ENCODE results near the gene NOTUM.
"Not testable (repeated sequence)": the region's sequence is repeated elsewhere in the genome, so short reads cannot be mapped to it uniquely, and the experiment has no call there.

Gene NOTUM

GRCh38 chr17:81996757-81997441 is 35.9 kb upstream of the NOTUM start:
- DNase-seq (ENCODE audit: low read depth in 4 of 4, low spot score in 1 of 4), result no peak

GRCh38 chr17:81996232-81996756 is 35.3 kb upstream of the NOTUM start:
- DNase-seq (ENCODE audit: low read depth in 4 of 4, low spot score in 1 of 4), result no peak

- DNase-seq (ENCODE audit: low read depth in 4 of 4, low spot score in 1 of 4), result no peak
These were observed 34.7 kb upstream of the NOTUM start for GRCh38 chr17:81995463-81996231.

GRCh38 chr17:81994593-81995462 is 33.8 kb upstream of the NOTUM start:
- DNase-seq (ENCODE audit: low read depth in 4 of 4, low spot score in 1 of 4), result no peak

GRCh38 chr17:81993729-81994592 is 33.0 kb upstream of the NOTUM start:
- no peak for DNase-seq (ENCODE audit: low read depth in 4 of 4, low spot score in 1 of 4)

GRCh38 chr17:81992306-81993102 is 31.5 kb upstream of the NOTUM start:
- DNase-seq (ENCODE audit: low read depth in 4 of 4, low spot score in 1 of 4), result no peak

- DNase-seq (ENCODE audit: low read depth in 4 of 4, low spot score in 1 of 4), result no peak
These were observed 30.8 kb upstream of the NOTUM start for GRCh38 chr17:81991684-81992305.

- DNase-seq (ENCODE audit: low read depth in 4 of 4, low spot score in 1 of 4), result no peak
These were observed 30.1 kb upstream of the NOTUM start for GRCh38 chr17:81990836-81991683.

GRCh38 chr17:81987161-81987770 is 26.3 kb upstream of the NOTUM start:
- DNase-seq (ENCODE audit: low read depth in 4 of 4, low spot score in 1 of 4), result no peak

- DNase-seq (ENCODE audit: low read depth in 4 of 4, low spot score in 1 of 4), result no peak
These were observed 25.6 kb upstream of the NOTUM start for GRCh38 chr17:81986606-81987005.

- DNase-seq (ENCODE audit: low read depth in 4 of 4, low spot score in 1 of 4), result no peak
These were observed 23.9 kb upstream of the NOTUM start for GRCh38 chr17:81984773-81985410.

- no peak for DNase-seq (ENCODE audit: low read depth in 4 of 4, low spot score in 1 of 4)
These were observed 22.8 kb upstream of the NOTUM start for GRCh38 chr17:81983639-81984373.

- DNase-seq (ENCODE audit: low read depth in 4 of 4, low spot score in 1 of 4), result no peak
These were observed 22.1 kb upstream of the NOTUM start for GRCh38 chr17:81983011-81983638.

- DNase-seq (ENCODE audit: low read depth in 4 of 4, low spot score in 1 of 4), result not testable (repeated sequence)
These were observed 20.5 kb upstream of the NOTUM start for GRCh38 chr17:81981511-81981910.

- no peak for DNase-seq (ENCODE audit: low read depth in 4 of 4, low spot score in 1 of 4)
These were observed 19.8 kb upstream of the NOTUM start for GRCh38 chr17:81980707-81981343.

GRCh38 chr17:81980122-81980521 is 19.1 kb upstream of the NOTUM start:
- DNase-seq (ENCODE audit: low read depth in 4 of 4, low spot score in 1 of 4), result no peak
